ENCODE measurements around the gene PRKCH.

The PRKCH gene

DNA sequence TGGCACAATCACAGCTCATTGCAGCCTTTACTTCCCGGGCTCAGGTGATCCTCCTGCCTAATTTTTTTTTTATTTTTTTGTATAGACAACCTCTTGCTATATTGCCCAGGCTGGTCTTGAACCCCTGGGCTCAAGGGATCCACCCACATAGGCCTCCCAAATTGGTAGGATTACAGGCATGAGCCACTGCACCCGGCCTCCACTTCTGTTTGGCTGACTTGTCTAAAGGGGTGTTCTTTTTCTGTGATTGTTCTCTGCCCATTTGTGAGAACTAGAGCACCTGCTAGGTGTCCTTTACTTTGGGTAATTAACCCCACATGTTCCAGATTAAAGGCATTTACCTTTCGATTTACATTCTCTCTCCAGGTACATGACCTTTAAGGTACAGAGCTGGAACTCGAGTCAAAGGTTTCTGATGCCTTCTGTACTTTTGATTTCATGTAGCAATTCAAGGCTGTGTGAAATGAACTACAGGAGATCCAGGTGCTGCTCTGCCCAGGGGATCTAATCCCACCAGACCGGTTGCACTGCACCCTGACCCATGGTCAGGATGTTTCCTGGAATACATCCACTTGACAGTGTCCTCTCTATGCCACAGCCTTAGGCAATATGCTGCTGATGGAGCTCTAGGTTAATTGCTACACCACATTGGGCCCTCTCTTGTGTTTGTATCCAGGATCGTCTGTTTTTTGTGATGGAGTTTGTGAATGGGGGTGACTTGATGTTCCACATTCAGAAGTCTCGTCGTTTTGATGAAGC, 163.6 kb downstream of the PRKCH start:
- Histone ChIP-seq H4K20me1 (ENCODE audit: insufficient read depth, low read length) (no peaks in the 10 kb centered on the region), H3K79me2 (ENCODE audit: low read length) (no peaks in the 10 kb centered on the region), H3K4me3 (ENCODE audit: low read length) (no peak overlapping the region), H3K4me2 (ENCODE audit: low read length) (no peak overlapping the region), H3K27ac (ENCODE audit: low read length) (no peak overlapping the region), H3K9ac (ENCODE audit: low read length) (no peak overlapping the region), H3K9me3 (ENCODE audit: insufficient read depth, low read length) (no peaks in the 10 kb centered on the region), H3K4me1 (ENCODE audit: low read length) (peaks cover 4% of the 10 kb centered on the region), H3K36me3 (replicated peaks; ENCODE audit: low read depth, low read length) (no peaks in the 10 kb centered on the region), H2AFZ (ENCODE audit: low read depth, low read length) (no peak overlapping the region), H3K27me3 (ENCODE audit: low read depth, low read length) (0 out of 2 replicates have a peak, but pooled peaks cover 13% of the 10 kb centered on the region)
- TF ChIP-seq EZH2phosphoT487 (IDR thresholded peaks at IDR 0.05; ENCODE audit: low read depth): no peak
- TF ChIP-seq, protein P1, sequence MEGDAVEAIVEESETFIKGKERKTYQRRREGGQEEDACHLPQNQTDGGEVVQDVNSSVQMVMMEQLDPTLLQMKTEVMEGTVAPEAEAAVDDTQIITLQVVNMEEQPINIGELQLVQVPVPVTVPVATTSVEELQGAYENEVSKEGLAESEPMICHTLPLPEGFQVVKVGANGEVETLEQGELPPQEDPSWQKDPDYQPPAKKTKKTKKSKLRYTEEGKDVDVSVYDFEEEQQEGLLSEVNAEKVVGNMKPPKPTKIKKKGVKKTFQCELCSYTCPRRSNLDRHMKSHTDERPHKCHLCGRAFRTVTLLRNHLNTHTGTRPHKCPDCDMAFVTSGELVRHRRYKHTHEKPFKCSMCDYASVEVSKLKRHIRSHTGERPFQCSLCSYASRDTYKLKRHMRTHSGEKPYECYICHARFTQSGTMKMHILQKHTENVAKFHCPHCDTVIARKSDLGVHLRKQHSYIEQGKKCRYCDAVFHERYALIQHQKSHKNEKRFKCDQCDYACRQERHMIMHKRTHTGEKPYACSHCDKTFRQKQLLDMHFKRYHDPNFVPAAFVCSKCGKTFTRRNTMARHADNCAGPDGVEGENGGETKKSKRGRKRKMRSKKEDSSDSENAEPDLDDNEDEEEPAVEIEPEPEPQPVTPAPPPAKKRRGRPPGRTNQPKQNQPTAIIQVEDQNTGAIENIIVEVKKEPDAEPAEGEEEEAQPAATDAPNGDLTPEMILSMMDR (IDR thresholded peaks at IDR 0.05; ENCODE audit: low read depth, low read length): no peak

DNA sequence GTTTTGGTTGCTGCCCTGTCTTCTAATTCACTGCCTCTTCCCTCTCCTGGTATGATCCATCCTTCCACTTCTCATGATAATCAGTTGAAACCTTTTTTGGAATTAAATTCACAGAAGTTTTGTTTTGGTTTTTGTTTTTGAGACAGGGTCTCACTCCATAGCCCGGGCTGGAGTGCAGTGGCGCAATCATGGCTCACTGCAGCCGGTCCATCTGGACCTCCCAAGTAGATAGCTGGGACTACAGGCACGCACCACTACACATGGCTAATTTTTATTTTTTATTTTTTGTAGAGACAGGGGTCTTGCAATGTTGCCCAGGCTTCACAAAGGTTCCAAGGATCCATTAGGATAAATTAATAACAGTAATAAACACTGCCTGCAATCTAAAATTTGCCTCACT, 164.3 kb downstream of the PRKCH start:
- Histone ChIP-seq H4K20me1 (ENCODE audit: insufficient read depth, low read length) (no peaks in the 10 kb centered on the region), H3K4me3 (ENCODE audit: low read length) (no peak overlapping the region), H3K4me2 (ENCODE audit: low read length) (no peak overlapping the region), H2AFZ (ENCODE audit: low read depth, low read length) (no peak overlapping the region), H3K4me1 (ENCODE audit: low read length) (peaks cover 5% of the 10 kb centered on the region), H3K27me3 (ENCODE audit: low read depth, low read length) (0 out of 2 replicates have a peak, but pooled peaks cover 13% of the 10 kb centered on the region), H3K79me2 (ENCODE audit: low read length) (no peaks in the 10 kb centered on the region), H3K9me3 (ENCODE audit: insufficient read depth, low read length) (no peaks in the 10 kb centered on the region), H3K9ac (ENCODE audit: low read length) (no peak overlapping the region), H3K27ac (ENCODE audit: low read length) (no peak overlapping the region), H3K36me3 (replicated peaks; ENCODE audit: low read depth, low read length) (no peaks in the 10 kb centered on the region)
- TF ChIP-seq EZH2phosphoT487 (IDR thresholded peaks at IDR 0.05; ENCODE audit: low read depth): no peak
- TF ChIP-seq, protein P1 (IDR thresholded peaks at IDR 0.05; ENCODE audit: low read depth, low read length): no peak

DNA sequence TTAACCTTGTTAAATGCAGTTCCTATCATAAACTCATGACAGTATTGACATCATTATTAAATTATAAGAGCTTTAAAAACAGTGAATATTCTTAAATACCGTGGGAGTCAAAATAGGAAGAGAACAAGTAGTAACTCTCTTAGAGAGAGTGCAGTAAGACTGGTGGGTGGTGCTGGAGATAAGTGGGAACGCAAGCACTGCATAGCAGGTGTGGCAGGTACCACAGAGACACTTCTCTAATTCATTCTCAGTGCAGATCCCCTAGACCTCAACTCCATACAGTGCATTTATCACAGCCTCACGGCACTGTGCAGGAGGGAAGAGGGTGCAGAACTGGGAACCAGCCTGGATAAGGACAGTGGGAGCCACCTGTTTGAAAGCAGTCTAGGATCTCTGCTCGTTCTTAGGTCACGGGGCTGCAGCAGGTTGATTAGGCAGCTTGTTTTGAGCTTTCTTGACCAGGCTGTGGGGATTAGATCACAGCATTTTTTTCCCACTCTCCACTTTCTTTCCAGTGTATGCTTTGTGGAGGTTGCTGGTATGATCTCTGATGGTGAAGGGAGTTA, 165.6 kb downstream of the PRKCH start:
- no peaks in the 10 kb centered on the region for H4K20me1 ChIP-seq (ENCODE audit: insufficient read depth, low read length)
- no peaks in the 10 kb centered on the region for H3K79me2 ChIP-seq (ENCODE audit: low read length)
- no peak overlapping the region for H3K9ac ChIP-seq (ENCODE audit: low read length)
- TF ChIP-seq EZH2phosphoT487 (IDR thresholded peaks at IDR 0.05; ENCODE audit: low read depth): no peak
- TF ChIP-seq, protein P1 (IDR thresholded peaks at IDR 0.05; ENCODE audit: low read depth, low read length): no peak
- no peaks in the 10 kb centered on the region for H3K36me3 ChIP-seq (replicated peaks; ENCODE audit: low read depth, low read length)
- no peak overlapping the region for H3K4me3 ChIP-seq (ENCODE audit: low read length)
- H3K27ac ChIP-seq (ENCODE audit: low read length): no peak overlapping the region
- H3K4me2 ChIP-seq (ENCODE audit: low read length): no peak overlapping the region
- 0 out of 2 replicates have a peak, but pooled peaks cover 13% of the 10 kb centered on the region for H3K27me3 ChIP-seq (ENCODE audit: low read depth, low read length)
- no peaks in the 10 kb centered on the region for H3K9me3 ChIP-seq (ENCODE audit: insufficient read depth, low read length)
- H2AFZ ChIP-seq (ENCODE audit: low read depth, low read length): no peak overlapping the region
- H3K4me1 ChIP-seq (ENCODE audit: low read length): peaks cover 5% of the 10 kb centered on the region
